Fibroblast of pulmonary artery (primary cell): Measurements from ENCODE around the gene C4orf50.

Source experiments
- DNase-seq: peaks from one replicate; pipeline ENCODE4 v3.0.0-alpha.2; 2010; ENCODE audit warnings: low read depth
- H3K4me3 ChIP-seq: replicated peaks from 2 replicates; pipeline ENCODE4 v1.5.1; 2011; ENCODE audit warnings: low read depth, mild to moderate bottlenecking, control low read depth, low read length, moderate library complexity
- CTCF ChIP-seq: IDR thresholded peaks from 2 replicates; pipeline ENCODE4 v1.5.1; 2011; ENCODE audit warnings: mild to moderate bottlenecking, control low read depth, low read length, inconsistent platforms; ENCODE audit errors: missing control alignments

The C4orf50 gene

GRCh38 chr4:5919571-5919970 is 98.7 kb downstream of the C4orf50 start:
- no peak for DNase-seq
- TF ChIP-seq CTCF = no peak
- no peak overlapping the region for H3K4me3 ChIP-seq

- no peak for DNase-seq
- no peak for TF ChIP-seq CTCF
- no peak overlapping the region for H3K4me3 ChIP-seq
Measured at GRCh38 chr4:5919044-5919443, 99.2 kb downstream of the C4orf50 start.

GRCh38 chr4:5918331-5918985 is 99.8 kb downstream of the C4orf50 start:
- H3K4me3 ChIP-seq = no peak overlapping the region
- DNase-seq = no peak
- no peak for TF ChIP-seq CTCF

GRCh38 chr4:5917672-5918071 is 100.6 kb downstream of the C4orf50 start:
- no peak overlapping the region for H3K4me3 ChIP-seq
- TF ChIP-seq CTCF = no peak
- no peak for DNase-seq

GRCh38 chr4:5916229-5916628 is 102.0 kb downstream of the C4orf50 start:
- H3K4me3 ChIP-seq = no peak overlapping the region
- no peak for TF ChIP-seq CTCF
- DNase-seq = no peak

- no peak for DNase-seq
- TF ChIP-seq CTCF = no peak
- no peak overlapping the region for H3K4me3 ChIP-seq
Measured at GRCh38 chr4:5913454-5913853, 104.8 kb downstream of the C4orf50 start.

GRCh38 chr4:5912614-5913019 is 105.6 kb downstream of the C4orf50 start:
- no peak for TF ChIP-seq CTCF
- no peak overlapping the region for H3K4me3 ChIP-seq
- no peak for DNase-seq
